GM12872 (cell line): ENCODE data around the gene PTPRO.

Experiments used
- TF ChIP-seq, protein P1 (sequence below): IDR thresholded peaks from 3 replicates; pipeline ENCODE4 v1.5.1; 2011; ENCODE audit warnings: low read depth, mild to moderate bottlenecking, low read length, moderate library complexity; ENCODE audit not compliant: insufficient read depth

PTPRO gene

GRCh38 chr12:15592934-15593333, 270.6 kb downstream of the PTPRO start:
- TF ChIP-seq, protein P1, sequence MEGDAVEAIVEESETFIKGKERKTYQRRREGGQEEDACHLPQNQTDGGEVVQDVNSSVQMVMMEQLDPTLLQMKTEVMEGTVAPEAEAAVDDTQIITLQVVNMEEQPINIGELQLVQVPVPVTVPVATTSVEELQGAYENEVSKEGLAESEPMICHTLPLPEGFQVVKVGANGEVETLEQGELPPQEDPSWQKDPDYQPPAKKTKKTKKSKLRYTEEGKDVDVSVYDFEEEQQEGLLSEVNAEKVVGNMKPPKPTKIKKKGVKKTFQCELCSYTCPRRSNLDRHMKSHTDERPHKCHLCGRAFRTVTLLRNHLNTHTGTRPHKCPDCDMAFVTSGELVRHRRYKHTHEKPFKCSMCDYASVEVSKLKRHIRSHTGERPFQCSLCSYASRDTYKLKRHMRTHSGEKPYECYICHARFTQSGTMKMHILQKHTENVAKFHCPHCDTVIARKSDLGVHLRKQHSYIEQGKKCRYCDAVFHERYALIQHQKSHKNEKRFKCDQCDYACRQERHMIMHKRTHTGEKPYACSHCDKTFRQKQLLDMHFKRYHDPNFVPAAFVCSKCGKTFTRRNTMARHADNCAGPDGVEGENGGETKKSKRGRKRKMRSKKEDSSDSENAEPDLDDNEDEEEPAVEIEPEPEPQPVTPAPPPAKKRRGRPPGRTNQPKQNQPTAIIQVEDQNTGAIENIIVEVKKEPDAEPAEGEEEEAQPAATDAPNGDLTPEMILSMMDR = no peak

GRCh38 chr12:15596174-15596573, 273.9 kb downstream of the PTPRO start:
- TF ChIP-seq, protein P1 = no peak

GRCh38 chr12:15597125-15597830, 275.0 kb downstream of the PTPRO start:
- TF ChIP-seq, protein P1 = no peak

GRCh38 chr12:15599266-15600037, 277.1 kb downstream of the PTPRO start:
- TF ChIP-seq, protein P1 = no peak

DNA sequence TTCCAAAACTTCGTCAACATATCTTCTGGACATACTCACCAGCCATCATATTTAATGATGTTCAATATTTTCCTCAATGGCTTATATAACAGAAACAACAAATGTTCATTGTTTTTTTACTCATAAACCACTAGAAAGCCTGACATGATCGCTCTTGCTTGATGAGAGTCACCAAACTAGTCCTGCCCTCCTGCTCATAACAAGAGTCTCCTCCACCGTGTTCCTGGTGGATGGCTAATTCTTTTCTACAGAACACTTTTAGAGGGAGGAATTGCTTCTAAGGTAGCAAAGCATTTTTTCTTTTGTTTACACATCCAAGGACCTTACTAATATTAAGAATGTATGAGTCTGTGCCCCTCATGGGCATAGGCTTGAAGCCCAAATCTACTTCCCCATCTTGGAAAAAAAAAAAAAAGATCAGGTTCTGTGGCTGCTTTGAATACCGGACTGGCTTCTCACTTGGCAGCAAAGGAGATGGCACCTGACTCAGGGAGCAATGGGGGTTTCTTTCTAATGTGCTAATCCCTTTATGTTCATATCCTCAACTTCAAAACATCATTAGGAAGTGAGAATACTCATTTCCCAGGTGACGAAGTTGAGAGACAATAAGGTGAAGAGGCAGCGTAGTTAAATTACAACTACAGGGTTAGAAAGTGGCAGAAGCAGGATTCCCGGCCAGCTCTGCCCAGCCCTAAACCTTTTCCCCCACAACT, 278.1 kb downstream of the PTPRO start:
- TF ChIP-seq, protein P1 = no peak

DNA sequence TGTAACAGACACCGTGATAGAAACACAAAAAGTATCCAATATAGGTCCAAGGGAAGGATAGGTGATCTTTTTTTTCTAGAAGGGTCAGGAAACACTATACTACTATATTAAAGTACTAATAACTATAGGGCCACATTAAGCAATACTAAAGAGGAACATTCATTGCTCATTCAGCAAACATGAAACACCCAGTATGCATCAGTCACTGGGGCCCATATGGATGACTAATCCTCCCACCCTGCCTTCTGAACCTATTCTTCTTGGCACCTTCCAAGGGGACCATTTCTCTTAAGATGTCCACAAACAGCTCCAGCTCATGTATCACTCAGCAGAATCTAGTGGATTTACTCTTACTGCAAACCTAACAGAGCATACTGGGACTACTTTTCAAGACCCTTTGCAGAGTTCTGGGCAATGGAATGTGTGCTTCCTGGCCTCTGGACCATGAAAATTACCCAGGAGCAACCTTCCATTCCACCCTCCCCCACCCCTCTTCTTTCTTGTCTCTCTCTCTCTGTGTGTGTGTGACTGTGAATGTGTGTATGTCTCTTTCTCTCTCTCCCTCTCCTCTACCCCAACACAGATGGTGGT, 279.0 kb downstream of the PTPRO start:
- TF ChIP-seq, protein P1 = no peak

DNA sequence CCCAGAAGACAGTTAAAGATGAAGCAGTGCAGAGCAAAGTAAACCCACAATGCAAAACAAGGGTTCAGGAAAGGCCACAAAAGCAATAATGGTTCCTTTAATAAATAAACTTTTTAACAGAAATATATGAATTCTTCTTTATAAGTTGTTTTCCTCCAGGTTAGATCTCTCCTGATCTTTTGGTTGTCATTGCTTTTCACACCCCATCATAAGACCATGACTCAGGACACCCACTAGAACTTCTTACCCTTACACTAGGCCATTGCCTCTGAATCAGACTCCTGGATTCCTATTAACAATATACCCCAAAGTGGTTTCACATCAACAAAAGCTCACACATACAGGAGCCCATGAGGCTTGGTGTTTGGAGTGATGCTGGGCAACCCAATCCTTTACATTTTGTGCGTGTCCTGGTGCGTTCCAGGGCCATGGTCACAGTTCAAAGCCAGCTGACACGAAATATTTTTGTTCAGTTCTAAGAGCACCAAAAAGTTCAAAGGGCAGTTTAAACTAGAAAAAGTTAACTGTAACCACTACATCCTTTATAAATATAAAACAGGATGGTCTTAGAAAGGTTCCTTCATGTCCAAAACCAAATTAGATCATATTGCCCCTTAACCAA, 279.9 kb downstream of the PTPRO start:
- TF ChIP-seq, protein P1 = no peak
